Fibroblast of peridontal ligament (primary cell): ENCODE data around the gene ZNF83.
A peak's percentile ranks its signal among the peaks of the same experiment; 100 is the strongest.
"Not testable (repeated sequence)": the region's sequence is repeated elsewhere in the genome, so short reads cannot be mapped to it uniquely, and the experiment has no call there.

Experiments
- DNase-seq: peaks from one replicate; pipeline ENCODE4 v3.0.0-alpha.2; 2010; ENCODE audit errors: extremely low read depth

The ZNF83 gene

GRCh38 chr19:52569638-52569999 is 68.5 kb downstream of the ZNF83 start:
- DNase-seq = not testable (repeated sequence)

GRCh38 chr19:52567921-52568320 is 70.2 kb downstream of the ZNF83 start:
- no peak for DNase-seq

DNA sequence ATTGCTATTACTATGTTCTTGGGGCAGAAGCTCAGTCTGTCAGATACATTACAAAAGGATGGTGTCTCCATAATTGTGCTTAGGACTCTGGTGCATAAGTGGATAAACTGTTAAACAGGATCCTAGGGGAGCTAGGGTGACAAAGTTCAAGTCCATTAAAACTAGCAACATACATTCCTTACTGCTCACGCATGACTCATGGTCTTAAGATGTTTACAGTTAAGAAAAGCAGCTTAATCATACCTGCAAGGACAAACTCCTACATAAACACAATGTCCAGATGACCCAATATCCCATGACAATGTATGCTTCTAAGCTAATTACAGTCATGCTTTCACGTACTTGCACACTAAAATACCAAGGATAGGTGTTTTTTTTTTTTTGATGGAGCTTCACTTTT is 71.6 kb downstream of the ZNF83 start:
- DNase-seq = peak; percentile 21

- DNase-seq = no peak
Measured at GRCh38 chr19:52566121-52566520, 72.0 kb downstream of the ZNF83 start.
